NCI-H1436 (cell line): ENCODE measurements around the gene CYP2W1.

ENCODE experiments used
- DNase-seq: peaks from one replicate; lab custom pipeline; 2025; lab: John Stamatoyannopoulos, UW

Gene CYP2W1

GRCh38 chr7:966291-967069, 16.5 kb upstream of the CYP2W1 start:
- DNase-seq: no peak

- DNase-seq: no peak
Measured at GRCh38 chr7:967361-968082, 15.5 kb upstream of the CYP2W1 start.

GRCh38 chr7:968205-969105, 14.5 kb upstream of the CYP2W1 start:
- DNase-seq: no peak

- DNase-seq: no peak
Measured at GRCh38 chr7:969403-969802, 13.6 kb upstream of the CYP2W1 start.

GRCh38 chr7:970744-971143, 12.2 kb upstream of the CYP2W1 start:
- DNase-seq: no peak

- no peak for DNase-seq
Measured at GRCh38 chr7:972110-972509, 10.9 kb upstream of the CYP2W1 start.

GRCh38 chr7:972676-973309, 10.2 kb upstream of the CYP2W1 start:
- DNase-seq: no peak

- no peak for DNase-seq
Measured at GRCh38 chr7:973312-973711, 9.7 kb upstream of the CYP2W1 start.

- DNase-seq: no peak
Measured at GRCh38 chr7:974172-974571, 8.8 kb upstream of the CYP2W1 start.

GRCh38 chr7:974820-975681, 7.9 kb upstream of the CYP2W1 start, which contains the start of gene COX19:
COX19 (minus strand) TSS chr7:975549; CDS start chr7:975509, 40 bp downstream.
- DNase-seq: peak; percentile 84

GRCh38 chr7:975702-976473, 7.1 kb upstream of the CYP2W1 start:
- no peak for DNase-seq

GRCh38 chr7:976901-977325, 6.1 kb upstream of the CYP2W1 start:
- DNase-seq: no peak

- DNase-seq: peak; percentile 52
Measured at GRCh38 chr7:977326-978048, 5.5 kb upstream of the CYP2W1 start.

GRCh38 chr7:978049-978346, 5.0 kb upstream of the CYP2W1 start:
- DNase-seq: no peak

- DNase-seq: no peak
Measured at GRCh38 chr7:978416-979091, 4.4 kb upstream of the CYP2W1 start.

GRCh38 chr7:979151-979550, 3.8 kb upstream of the CYP2W1 start:
- no peak for DNase-seq

- DNase-seq: no peak
Measured at GRCh38 chr7:979886-980571, 3.0 kb upstream of the CYP2W1 start.

- DNase-seq: no peak
Measured at GRCh38 chr7:981793-982510, 1.0 kb upstream of the CYP2W1 start.
